Frontal cortex (tissue), 4 donors: ENCODE measurements around the gene ILF3. TPM values are rescaled to one million over a fixed set of nuclear protein-coding genes. Genes with fewer than 3 reads are reported as not detected.
A peak's percentile ranks its signal among the peaks of the same experiment; 100 is the strongest.
"Not testable (repeated sequence)": the region's sequence is repeated elsewhere in the genome, so short reads cannot be mapped to it uniquely, and the experiment has no call there.

Source experiments
- DNase-seq, 2 donors: peaks; one replicate each; pipeline ENCODE4 v3.0.0; 2012; ENCODE audit warnings: low spot score in 2 of 2
- FAIRE-seq: peaks from 2 replicates; lab custom pipeline; 2012; peaks lifted over from hg19 to GRCh38; lab: Jason Lieb, UNC
- total RNA-seq: library from RNA; depleted of rRNA; stranded (reverse); fragments of >200 nt; gene quantifications from one replicate; pipeline ENCODE4 v1.2.3, GENCODE V29; 2014
- donor health status: control.
- donor health status: control.
- donor health status: control.

Gene ILF3
- total RNA-seq, 1 donor from 2014 or later, result 132 TPM

DNA sequence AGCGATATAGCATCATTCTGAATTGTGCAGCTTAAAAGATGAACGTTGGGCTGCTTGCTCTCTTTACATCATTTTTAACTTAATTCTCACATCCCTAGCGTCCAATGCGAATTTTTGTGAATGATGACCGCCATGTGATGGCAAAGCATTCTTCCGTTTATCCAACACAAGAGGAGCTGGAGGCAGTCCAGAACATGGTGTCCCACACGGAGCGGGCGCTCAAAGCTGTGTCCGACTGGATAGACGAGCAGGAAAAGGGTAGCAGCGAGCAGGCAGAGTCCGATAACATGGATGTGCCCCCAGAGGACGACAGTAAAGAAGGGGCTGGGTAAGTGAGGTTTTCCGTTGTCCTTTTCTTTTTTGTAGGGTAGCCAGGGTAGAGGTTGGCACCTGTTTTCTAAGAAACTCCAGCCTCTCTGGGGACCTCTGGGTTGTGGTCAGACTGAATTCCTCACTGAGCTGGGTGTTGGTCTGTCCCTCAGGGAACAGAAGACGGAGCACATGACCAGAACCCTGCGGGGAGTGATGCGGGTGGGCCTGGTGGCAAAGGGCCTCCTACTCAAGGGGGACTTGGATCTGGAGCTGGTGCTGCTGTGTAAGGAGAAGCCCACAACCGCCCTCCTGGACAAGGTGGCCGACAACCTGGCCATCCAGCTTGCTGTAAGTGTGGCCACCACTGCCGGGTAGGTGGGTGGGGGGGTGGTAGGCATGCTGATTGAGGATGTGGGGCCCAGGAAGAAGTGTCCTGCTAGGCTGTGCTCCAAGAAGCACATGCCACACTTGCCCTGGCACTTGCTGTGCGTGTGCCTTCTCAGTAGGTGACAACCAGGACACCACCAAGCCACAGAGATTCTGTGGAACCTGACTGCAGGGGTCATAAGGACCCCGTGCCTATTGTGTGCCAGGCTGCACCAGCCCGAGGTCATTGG lies 17.0 kb downstream of the ILF3 start:
- DNase-seq (no peak), FAIRE-seq (no peak)

DNA sequence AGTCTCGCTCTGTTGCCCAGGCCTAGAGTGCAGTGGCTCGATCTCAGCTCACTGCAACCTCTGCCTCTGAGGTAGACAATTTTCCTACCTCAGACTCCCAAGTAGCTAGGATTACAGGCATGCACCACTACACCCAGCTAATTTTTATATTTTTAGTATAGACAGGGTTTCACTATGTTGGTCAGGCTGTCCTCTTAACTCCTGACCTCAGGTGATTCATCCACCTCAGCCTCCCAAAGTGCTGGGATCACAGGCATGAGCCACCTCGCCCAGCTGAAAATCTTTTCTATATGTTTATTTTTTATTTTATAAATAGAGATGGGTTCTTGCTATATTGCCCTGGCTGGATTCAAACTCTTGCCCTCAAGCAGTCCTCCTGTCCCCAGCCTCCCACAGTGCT lies 17.8 kb downstream of the ILF3 start:
- not testable (repeated sequence) for FAIRE-seq, DNase-seq

DNA sequence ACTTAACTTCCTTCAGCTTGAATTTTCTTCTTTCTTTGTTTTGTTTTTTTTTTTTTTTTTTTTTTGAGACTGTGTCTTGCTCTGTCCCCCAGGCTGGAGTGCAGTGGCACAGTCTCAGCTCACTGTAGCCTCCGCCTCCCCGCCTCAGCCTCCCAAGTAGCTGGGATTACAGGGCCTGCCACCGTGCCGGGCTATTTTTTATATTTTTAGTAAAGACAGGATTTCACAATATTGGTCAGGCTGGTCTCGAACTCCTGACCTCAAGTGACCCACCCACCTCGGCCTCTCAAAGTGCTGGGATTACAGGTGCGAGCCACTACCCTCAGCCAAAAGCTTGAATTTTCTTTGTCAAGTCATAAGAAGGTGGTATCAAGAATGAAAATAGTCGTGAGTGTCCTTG lies 21.1 kb downstream of the ILF3 start:
- DNase-seq, FAIRE-seq: not testable (repeated sequence)

DNA sequence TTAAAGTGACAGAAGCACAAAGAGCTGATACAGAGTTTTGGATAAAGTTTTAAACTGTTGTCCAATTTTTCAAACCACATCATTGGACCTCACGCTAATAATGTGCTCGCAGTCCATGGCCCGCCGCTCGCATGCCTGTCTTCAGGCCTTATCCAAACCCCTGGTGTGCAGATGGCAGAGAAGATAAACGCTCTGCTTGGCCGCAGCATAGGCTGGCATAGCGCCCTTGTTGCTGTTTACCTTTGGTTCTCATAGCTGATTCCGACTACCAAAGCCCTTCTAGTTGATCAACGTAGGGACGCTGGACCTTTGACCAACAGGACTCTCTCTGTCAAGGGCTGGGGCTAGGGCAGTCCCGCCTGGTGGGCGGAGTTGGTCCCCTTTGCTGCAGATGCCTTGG lies 23.6 kb downstream of the ILF3 start:
- DNase-seq (no peak), FAIRE-seq (no peak)

DNA sequence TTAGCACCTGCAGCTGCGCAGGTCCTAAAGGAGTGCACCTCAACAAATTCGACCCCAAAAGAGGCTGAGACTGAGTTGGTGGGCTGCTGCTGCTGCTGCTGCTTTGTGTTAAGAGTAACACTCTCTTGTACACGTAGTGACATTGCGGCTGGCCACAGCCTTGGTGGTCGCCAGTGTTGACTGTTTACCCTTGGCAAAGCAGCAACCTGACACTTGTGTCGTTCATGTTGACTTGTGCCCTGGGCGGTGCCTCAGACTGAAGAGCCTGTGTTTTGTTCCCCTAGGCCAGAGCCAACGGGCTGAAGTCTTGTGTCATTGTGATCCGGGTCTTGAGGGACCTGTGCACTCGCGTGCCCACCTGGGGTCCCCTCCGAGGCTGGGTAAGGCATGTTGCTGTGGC lies 24.7 kb downstream of the ILF3 start:
- DNase-seq, result no peak
- FAIRE-seq, result no peak

DNA sequence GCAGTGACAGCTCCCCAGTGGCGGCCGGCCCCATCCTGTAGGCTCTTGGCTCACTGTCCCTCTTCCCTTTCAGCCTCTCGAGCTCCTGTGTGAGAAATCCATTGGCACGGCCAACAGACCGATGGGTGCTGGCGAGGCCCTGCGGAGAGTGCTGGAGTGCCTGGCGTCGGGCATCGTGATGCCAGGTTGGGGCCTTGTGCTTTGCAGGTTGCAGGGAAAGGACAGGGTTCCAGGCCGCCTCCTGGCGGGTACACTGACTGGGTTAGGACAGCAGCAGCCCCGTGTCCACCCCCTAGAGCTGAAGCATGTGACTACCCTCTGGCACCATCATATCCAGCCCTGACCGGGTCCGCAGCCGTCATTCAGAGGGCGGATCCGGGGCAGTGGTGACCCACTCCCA lies 25.6 kb downstream of the ILF3 start:
- FAIRE-seq, result no peak

DNA sequence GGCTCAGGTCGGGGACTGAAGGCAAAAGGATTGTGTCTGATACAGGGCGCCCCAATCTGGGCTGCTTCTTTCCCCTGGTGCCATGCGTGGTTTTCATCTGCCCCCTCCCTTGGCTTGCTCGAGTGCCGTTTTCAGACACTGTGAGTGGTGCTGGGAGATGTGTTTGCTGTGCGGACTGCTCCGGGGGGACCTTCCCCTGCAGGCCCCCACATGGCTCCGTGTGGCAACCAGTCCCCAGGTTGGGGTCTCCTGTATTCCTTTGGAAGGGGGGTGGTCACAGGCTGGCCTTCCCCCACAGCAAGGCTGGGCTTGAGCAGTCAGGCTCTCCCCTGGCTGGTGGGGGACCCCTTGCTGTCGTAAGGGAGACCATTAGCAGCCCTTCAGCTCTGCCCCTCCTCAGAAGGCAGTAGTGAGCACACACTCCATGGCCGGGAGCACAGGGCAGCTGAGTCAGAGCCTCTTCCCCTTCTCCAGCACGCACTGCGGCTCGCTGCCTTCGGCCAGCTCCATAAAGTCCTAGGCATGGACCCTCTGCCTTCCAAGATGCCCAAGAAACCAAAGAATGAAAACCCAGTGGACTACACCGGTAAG lies 26.5 kb downstream of the ILF3 start:
- FAIRE-seq (no peak), DNase-seq (no peak)

More for the DNA sequence above, 25.6 kb downstream of the ILF3 start:
- no peak for DNase-seq

DNA sequence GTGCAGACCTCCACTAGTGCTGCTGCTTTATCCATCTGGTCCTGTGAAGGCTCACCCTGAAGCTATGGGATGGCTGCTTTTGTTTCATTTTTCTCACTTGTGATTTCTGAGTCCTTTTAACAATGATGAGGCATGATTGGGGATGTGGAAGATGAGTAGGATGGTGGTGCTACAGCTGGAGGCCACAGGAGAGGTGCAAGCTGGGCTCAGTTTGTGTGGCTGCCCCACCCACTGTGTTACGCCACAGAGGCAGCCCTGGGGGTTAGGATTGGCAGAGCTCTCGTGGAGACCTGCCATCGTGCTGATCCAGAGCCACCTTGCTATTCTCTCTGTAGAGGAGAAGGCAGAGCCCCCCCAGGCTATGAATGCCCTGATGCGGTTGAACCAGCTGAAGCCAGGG lies 27.5 kb downstream of the ILF3 start:
- FAIRE-seq, result no peak
- no peak for DNase-seq

DNA sequence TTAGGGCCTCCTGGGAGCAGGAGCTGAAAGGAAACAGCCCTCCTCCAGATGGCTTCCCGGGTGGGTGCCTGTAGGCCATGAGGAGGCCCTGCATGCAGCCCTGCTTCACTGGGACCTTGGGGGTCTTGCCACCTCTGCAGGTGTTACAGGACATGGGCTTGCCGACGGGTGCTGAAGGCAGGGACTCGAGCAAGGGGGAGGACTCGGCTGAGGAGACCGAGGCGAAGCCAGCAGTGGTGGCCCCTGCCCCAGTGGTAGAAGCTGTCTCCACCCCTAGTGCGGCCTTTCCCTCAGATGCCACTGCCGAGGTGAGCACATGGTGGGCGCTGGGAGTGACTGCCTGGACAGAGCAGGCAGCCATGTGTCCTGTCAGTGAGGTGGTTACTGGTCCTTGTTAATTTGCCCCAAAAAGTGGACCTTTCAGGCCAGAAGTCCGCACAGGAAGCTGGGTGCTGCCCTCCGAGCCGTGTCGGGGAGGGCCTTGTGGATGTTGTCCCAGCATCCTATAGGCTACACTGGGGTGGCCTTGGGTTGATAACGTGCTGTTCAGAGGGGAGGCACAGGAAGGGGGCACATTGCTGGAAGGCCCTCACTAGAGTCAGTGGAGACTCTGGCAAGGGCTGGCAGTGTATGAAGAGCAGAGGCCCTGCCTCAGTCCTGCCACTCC lies 28.4 kb downstream of the ILF3 start:
- FAIRE-seq, result no peak
- DNase-seq, result no peak

DNA sequence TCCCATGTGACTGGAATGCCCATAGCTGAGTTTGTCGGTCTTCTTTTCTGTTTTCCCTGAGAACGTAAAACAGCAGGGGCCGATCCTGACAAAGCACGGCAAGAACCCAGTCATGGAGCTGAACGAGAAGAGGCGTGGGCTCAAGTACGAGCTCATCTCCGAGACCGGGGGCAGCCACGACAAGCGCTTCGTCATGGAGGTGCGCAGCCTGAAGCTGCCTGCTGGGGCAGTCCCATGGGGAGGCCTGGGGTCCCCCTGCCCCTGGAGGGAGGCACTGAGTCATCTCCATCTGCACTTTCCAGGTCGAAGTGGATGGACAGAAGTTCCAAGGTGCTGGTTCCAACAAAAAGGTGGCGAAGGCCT lies 28.9 kb downstream of the ILF3 start:
- no peak for FAIRE-seq
- no peak for DNase-seq

DNA sequence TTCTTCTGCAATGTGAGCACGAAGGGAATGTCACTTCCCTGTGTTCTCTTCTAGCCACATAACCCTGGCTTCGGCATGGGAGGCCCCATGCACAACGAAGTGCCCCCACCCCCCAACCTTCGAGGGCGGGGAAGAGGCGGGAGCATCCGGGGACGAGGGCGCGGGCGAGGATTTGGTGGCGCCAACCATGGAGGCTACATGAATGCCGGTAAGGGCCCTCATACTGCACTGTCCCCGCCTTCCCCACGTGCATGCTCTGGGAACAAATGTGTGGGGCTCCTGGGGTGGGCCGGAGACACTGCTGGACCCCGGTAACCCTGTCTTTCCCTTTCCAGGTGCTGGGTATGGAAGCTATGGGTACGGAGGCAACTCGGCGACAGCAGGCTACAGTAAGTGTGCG lies 29.4 kb downstream of the ILF3 start:
- FAIRE-seq (no peak), DNase-seq (no peak)

DNA sequence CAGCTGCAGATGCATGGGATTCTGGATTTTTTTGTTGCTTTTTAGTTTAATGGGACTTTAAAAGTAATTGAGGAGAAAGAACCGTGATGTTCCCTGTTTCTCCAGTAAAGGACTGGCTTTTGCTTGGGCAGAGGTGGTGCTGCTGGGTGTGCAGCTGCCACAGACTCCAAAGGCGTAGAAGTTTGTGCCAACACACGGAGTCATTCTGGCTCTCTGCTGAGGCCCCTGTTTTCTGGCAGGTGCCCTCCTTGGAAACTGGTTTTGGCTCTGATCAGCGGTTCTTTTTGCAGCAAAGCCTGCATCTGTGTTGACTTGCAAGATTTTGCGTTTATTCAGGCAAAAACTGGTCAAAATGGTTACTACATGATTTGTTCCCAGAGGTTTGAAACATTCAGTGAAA lies 31.1 kb downstream of the ILF3 start:
- DNase-seq, result peak in 1 of 2 donors; percentile 59
- FAIRE-seq, result no peak

DNA sequence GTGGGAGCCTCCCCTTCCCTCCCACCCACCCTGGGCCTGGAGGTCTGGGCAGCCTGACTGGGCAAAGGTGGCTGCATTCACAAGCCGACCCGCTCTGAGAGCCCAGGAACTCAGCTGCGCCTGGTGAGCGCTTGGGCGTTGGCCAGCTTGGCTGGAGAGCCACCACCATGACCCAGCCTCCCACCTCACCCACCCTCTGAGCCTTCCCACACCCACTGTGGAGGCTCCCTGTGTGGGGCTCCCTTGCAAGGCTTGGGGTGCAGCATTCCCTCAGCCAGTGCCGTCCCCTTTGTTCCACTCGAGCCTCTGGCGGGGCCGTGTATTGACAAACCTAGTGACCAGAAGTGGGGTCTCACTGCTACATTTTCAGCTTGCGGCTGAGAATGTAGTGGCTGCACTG lies 32.0 kb downstream of the ILF3 start:
- DNase-seq (no peak), FAIRE-seq (no peak)

DNA sequence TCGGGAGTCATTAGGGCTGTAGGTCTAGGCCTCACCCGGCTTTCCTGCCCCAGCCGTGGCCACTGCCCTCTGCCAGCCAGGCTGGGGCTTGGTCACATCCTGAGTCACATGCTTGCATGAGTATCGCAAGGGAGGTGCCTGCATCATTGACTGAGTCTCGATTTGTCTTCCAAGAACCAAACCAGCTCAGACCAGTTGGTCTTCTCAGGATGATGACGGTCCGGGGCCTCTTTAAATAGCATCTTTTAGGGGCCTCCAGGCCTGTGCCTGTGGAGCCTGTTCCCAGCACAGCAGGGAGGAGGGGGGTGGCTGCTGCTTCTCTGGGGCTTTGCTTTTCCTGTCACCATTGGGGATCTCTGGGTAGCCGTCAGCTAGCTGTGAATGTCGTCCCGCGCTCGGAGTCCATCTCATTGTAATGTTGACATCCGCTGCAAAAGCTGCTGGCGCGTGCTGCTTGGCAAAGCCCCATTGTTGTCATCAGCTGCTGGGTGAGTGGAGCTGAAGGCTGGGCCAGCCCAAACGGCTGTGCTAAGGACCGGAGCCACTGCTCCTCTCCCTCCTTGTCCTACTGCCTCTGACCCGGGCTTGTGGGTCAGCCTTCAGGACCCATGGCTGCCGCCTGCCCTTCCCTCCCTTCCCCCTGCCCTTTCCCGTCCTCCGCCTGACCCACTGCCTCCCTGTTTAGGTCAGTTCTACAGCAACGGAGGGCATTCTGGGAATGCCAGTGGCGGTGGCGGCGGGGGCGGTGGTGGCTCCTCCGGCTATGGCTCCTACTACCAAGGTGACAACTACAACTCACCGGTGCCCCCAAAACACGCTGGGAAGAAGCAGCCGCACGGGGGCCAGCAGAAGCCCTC lies 32.7 kb downstream of the ILF3 start:
- DNase-seq, result peak; percentile 74 to 76
- FAIRE-seq, result no peak

DNA sequence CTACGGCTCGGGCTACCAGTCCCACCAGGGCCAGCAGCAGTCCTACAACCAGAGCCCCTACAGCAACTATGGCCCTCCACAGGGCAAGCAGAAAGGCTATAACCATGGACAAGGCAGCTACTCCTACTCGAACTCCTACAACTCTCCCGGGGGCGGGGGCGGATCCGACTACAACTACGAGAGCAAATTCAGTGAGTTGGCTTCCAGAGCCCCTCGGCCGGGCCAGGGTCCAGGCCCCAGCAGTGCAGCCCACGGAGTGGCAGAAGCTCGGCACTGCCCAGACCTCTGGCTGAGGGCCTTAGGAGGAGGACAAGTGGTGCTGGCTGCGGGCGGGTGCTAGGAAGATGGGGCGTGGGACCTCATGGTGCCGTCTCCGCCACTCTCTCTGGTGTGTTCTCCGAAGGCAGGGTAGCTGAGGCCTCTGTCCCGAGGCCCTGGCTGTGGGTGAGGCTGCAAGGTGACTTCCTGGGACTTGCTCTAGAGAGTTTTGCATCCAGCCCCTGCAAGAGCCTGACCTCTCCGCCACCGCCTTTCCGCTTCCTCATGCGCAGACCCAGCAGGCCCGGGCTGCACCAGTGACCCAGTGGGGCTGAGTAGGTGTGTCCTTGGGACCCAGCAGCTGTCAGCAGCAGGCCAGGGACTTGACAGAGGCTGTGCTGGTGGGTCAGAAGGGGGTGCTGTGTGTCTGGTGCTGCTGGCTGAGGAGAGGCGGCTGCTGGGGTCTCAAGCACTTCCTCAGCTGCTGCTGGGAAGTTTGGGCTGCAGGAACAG lies 33.6 kb downstream of the ILF3 start:
- DNase-seq (no peak), FAIRE-seq (no peak)

DNA sequence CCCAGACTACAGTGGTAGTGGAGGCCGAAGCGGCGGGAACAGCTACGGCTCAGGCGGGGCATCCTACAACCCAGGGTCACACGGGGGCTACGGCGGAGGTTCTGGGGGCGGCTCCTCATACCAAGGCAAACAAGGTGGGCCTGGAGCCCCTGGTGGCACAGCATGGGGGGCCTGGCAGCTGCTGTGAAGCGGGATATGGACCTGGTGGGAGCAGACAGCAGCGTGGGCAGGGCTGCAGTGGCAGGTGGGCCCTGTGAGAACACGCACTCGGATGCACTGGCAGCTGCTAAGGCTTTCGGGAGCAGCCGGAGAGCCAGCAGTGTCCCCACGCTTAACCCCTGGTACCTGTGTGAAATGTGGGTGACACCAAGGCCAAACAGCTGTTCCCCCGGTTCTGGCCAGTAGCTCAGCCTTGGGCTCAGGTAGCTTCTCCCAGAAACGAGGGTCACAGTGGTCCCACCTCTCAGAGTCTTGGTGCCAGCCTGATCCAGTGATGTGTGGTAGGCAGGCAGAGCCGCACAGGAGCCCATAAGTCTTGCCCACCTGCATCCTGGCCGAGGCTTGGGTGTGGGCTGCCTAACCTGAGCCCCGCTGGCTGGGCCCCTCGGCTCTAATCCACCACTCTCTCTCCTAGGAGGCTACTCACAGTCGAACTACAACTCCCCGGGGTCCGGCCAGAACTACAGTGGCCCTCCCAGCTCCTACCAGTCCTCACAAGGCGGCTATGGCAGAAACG lies 34.6 kb downstream of the ILF3 start:
- FAIRE-seq (no peak), DNase-seq (no peak)

DNA sequence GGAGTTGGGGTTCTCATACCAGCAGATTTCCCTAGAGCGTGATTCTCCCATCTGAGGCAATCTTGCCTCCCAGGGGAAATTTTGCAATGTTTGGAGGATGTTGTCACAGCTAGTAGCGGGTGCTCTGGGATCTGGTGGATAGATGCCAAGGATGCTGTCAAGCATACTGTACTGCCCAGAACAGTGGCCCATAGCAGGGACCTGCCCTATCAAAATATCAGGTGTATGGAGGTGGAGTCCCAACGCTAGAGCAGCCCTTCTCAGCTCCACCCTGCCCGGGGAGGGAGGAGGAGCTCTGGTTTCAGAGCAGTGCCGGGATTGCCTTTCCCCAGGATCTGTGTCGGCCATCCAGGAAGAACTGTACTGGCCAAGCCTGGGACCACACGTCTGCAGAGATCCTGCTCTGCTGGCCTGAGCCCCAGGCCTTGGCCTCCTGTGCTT lies 36.2 kb downstream of the ILF3 start:
- DNase-seq (no peak), FAIRE-seq (no peak)

DNA sequence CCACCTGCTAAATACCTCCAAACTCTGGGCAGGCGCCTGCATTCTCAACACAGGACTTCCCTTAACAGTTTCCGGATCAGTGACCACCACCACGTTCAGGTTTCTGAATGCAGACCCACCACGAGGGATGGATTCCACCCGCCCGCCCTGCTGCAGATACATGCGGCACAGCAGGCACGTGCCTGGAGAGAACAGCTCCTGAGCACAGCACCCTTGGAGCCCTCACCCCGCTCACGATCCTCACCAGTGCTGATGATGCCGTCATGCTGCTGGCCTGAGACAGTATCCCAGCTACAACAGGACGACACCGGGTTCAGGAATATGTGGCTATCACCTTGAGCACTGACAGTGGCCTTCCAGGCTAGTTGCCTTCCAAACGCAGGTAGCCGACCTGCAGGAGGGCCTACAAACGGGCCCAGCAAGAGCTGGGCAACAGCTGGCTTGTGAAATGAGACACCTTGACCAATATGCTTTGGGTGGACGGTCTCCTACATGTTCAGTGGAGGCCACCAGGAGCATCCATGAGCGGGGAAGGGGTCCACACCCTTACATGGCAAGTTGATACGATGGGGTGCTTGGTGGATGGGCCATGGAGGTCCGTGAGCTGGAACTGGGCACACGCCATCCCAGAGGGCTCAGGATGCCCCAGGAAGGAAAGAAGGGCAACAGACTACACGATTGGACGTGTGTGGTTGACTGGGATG lies 37.2 kb downstream of the ILF3 start:
- DNase-seq, result no peak
- FAIRE-seq, result no peak
